Activated naive CD8-positive, alpha-beta T cell (primary cell): ENCODE data around the gene COX7C.
"Not testable (repeated sequence)": the region's sequence is repeated elsewhere in the genome, so short reads cannot be mapped to it uniquely, and the experiment has no call there.

Source experiments
- H3K27ac Mint-ChIP-seq: one replicate; pipeline ENCODE4 v1.8.0; 2021; ENCODE audit warnings: mixed read lengths
- H3K27me3 Mint-ChIP-seq: one replicate; pipeline ENCODE4 v1.8.0; 2021; ENCODE audit warnings: mixed read lengths
- H3K36me3 Mint-ChIP-seq: one replicate; pipeline ENCODE4 v1.8.0; 2021; ENCODE audit warnings: mixed read lengths
- H3K4me1 Mint-ChIP-seq: one replicate; pipeline ENCODE4 v1.8.0; 2021; ENCODE audit warnings: low read depth, mixed read lengths
- H3K4me3 Mint-ChIP-seq: one replicate; pipeline ENCODE4 v1.8.0; 2021; ENCODE audit warnings: mild to moderate bottlenecking, mixed read lengths
- H3K9me3 Mint-ChIP-seq: one replicate; pipeline ENCODE4 v1.8.0; 2021; ENCODE audit warnings: low read depth, mixed read lengths

Gene COX7C, protein sequence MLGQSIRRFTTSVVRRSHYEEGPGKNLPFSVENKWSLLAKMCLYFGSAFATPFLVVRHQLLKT

DNA sequence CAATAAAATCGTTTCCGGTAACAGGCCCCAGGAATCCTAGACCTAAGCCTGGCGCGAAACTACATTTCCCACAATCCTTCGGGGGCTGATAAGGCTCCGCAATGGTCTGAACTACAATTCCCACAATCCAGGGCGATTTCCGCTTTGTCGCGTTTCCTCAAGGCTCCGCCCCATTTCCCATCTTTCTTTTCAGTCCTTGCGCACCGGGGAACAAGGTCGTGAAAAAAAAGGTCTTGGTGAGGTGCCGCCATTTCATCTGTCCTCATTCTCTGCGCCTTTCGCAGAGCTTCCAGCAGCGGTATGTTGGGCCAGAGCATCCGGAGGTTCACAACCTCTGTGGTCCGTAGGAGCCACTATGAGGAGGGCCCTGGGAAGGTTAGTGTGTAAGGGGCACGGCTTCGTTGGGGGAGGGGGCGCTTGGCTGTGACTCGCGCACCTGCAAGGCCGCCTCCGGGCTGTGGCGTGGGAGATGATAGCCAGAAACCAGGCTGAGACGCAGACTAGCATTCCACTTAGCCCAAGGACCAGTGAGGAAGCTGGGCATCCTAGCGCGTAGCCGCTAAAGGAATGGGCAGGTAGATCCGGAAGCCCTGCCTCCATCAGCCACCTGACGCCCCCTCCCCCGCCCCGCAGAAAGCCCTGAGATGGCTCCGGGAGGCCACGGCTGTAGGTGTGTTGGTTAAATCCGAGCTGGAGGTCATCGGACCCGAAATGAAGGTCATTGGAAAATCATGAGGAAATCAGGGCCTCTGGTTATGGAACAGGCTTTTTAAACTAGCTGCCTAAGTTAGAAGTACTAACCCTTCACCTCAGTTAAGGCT is at the start of gene COX7C:
COX7C (plus strand) TSS at position 186 of the 821 bp plus-strand sequence; CDS start at position 301, 115 bp downstream.
- Mint-ChIP-seq H3K4me1 (peaks cover 28% of the 10 kb centered on the region), H3K27me3 (peaks cover 4% of the 10 kb centered on the region), H3K4me3 (peak within 1 kb of the TSS; percentile 100), H3K36me3 (peaks cover 16% of the 10 kb centered on the region), H3K27ac (peak within 1 kb of the TSS; percentile 100), H3K9me3 (no peaks in the 10 kb centered on the region)

DNA sequence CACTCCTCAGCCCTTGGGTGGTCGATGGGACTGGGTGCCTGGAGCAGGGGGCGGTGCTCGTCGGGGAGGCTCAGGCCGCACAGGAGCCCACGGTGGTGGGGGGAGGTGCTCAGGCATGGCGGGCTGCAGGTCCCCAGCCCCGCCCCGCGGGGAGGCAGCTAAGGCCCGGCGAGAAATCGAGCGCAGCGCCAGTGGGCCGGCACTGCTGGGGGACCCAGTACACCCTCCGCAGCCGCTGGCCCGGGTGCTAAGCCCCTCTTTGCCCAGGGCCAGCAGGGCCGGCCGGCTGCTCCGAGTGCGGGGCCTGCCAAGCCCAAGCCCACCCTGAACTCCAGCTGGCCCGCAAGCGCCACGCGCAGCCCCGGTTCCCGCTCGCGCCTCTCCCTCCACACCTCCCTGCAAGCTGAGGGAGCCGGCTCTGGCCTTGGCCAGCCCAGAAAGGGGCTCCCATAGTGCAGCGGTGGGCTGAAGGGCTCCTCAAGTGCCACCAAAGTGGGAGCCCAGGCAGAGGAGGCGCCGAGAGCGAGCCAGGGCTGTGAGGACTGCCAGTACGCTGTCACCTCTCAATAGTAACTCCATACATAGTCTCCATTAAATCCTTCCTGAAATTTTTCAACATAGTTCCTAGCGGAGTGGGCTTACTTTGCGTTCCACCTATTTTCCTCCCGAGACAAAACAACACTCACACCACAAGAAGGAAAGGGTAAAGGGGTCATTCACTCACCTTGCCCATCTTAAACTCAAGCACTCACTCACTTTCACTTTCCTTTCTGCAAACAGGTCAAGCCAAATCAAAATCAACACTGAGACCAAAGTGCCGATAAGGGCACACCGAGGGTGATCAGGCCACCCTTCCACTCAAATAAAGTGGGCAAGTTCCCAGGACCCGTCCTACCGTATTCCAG is 48.0 kb upstream of the COX7C start:
- H3K36me3 Mint-ChIP-seq, H3K9me3 Mint-ChIP-seq, H3K4me1 Mint-ChIP-seq, H3K4me3 Mint-ChIP-seq, H3K27me3 Mint-ChIP-seq, H3K27ac Mint-ChIP-seq: not testable (repeated sequence)

DNA sequence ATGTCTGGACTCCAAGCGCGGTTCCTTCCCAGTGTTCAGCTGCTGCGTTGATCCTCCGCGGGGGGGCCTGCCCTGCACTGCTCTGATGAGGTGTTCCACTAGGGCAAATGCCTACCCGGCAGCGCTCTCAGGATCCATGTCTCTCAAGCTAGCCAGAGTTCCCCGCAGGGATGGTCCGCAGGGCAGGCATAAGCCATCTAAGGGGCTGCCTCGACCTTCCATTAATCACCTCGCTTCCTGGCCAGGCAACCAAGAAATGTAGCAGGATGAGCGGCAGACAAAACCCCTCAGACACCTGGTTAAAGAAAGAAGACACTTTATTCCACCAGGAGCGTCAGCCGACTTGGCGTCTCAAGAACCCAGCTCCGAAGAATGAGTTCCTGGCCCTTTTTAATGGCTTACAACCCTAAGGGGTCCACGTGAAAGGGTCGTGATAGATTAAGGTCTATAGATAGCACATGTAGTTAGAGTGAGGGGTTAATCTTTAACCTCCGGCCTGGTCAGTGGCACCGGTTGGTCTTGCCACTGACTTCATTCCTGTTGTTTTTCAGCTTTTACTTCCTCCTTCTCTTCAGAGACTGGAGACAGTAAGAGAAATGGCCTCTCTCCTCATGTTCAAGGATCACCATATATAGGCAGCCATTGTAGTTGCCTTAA is 47.2 kb upstream of the COX7C start:
- Mint-ChIP-seq H3K27me3 (peaks cover 4% of the 10 kb centered on the region), H3K4me3 (no peak overlapping the region), H3K9me3 (no peaks in the 10 kb centered on the region), H3K27ac (no peak overlapping the region), H3K36me3 (no peaks in the 10 kb centered on the region), H3K4me1 (no peaks in the 10 kb centered on the region)

DNA sequence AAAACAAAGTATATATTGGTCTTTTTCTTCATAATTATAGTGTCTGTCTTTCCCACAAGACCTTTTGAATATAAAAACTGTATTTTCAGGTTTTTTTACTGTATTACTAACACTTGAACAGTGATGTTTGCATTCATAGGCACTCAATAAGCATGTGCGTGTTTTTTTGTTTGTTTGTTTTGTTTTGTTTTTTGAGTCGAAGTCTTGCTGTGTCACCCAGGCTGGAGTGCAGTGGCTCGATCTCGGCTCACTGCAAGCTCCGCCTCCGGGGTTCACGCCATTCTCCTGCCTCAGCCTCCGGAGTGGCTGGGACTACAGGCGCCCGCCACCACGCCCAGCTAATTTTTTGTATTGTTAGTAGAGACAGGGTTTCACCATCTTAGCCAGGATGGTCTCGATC is 46.6 kb upstream of the COX7C start:
- H3K4me1 Mint-ChIP-seq, H3K9me3 Mint-ChIP-seq, H3K27ac Mint-ChIP-seq, H3K4me3 Mint-ChIP-seq, H3K36me3 Mint-ChIP-seq, H3K27me3 Mint-ChIP-seq: not testable (repeated sequence)

DNA sequence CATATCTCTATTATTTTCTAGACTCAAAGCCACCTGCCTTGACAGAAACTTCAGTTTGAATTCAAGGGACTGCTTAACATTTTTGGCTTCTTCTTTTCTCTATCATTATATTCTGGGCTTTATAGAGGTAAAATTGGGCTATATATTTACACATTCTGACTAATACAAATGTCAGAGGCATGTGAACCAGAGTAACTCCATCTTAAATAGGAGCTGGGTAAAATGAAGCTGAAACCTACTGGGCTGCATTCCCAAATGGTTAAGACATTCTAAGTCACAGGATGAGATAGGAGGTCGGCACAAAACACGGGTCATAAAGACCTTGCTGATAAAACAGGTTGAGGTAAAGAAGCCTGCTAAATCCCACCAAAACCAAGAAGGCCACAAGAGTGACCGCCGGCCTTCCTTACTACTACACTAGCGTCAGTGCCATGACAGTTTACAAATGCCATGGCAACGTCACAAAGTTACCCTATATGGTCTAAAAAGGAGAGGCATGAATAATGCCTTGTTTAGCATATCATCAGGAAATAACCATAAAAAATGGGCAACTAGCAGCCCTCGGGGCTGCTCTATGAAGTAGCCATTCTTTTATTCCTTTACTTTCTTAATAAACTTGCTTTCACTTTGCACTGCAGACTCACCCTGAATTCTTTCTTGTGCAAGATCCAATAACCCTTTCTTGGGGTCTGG is 44.8 kb upstream of the COX7C start:
- no peaks in the 10 kb centered on the region for H3K4me1 Mint-ChIP-seq
- H3K27ac Mint-ChIP-seq, result no peak overlapping the region
- H3K27me3 Mint-ChIP-seq, result peaks cover 4% of the 10 kb centered on the region
- no peaks in the 10 kb centered on the region for H3K36me3 Mint-ChIP-seq
- no peaks in the 10 kb centered on the region for H3K9me3 Mint-ChIP-seq
- no peak overlapping the region for H3K4me3 Mint-ChIP-seq

DNA sequence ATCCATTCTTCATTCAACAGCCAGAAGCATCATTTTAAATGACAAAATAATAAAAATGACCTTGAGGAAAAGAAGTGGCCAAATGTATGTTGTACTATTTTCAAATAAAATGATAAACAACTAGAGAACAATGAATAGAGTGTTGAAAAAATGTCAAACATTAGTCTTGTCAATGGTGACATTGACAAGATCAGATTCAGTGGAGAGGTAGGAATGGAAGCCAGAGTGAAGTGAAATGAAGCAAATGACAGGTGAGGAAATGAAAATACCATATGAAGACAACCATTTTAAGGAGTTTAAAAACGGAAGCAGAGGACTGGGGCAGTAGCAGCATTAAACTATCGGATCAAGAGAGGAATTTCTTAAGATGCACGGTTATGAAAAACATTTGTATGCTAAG is 38.2 kb upstream of the COX7C start:
- Mint-ChIP-seq H3K27ac (no peak overlapping the region), H3K4me3 (no peak overlapping the region), H3K36me3 (no peaks in the 10 kb centered on the region), H3K4me1 (no peaks in the 10 kb centered on the region), H3K27me3 (peaks cover 9% of the 10 kb centered on the region), H3K9me3 (peaks cover 4% of the 10 kb centered on the region)

DNA sequence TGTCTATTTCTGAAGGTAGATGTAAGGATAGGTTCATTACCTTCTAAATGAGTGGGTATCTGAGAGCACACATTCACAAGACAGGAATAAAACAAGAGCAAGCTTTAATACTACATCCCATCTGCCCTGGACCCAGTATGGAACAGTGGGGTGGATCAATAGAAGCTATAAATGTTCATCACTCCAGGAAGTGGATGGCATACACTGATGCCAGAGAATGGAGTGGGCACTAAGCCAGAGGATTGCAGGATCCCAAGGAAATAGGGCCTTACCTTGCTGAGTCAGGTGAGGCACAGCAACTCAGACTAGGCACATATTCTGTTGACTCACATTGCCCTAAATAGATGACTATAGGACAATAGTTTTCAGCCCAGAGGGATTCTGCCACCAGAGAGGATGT is 21.3 kb upstream of the COX7C start:
- no peaks in the 10 kb centered on the region for H3K9me3 Mint-ChIP-seq
- H3K4me3 Mint-ChIP-seq, result no peak overlapping the region
- no peaks in the 10 kb centered on the region for H3K36me3 Mint-ChIP-seq
- no peaks in the 10 kb centered on the region for H3K4me1 Mint-ChIP-seq
- H3K27ac Mint-ChIP-seq, result no peak overlapping the region
- peaks cover 9% of the 10 kb centered on the region for H3K27me3 Mint-ChIP-seq

DNA sequence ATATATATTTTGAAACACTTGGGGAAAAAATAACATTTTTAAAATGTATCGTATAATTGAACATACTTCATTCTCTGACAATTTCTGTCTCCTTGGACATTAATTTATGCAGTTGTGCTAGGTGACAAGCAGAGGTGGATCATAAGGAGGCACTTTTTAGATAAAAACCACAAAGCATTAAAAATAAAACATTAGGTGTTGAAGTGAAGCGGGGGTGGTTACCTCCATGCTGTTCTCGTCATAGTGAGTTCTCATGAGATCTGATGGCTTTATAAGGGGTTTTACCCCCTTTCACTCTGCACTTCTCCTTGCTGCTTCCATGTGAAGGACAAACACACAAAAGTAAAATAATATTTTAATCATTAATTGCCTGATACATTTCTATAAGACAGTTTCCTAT is 11.9 kb upstream of the COX7C start:
- Mint-ChIP-seq H3K27me3 (peaks cover 12% of the 10 kb centered on the region), H3K27ac (no peak overlapping the region), H3K36me3 (no peaks in the 10 kb centered on the region), H3K4me3 (no peak overlapping the region), H3K4me1 (no peaks in the 10 kb centered on the region), H3K9me3 (no peaks in the 10 kb centered on the region)

DNA sequence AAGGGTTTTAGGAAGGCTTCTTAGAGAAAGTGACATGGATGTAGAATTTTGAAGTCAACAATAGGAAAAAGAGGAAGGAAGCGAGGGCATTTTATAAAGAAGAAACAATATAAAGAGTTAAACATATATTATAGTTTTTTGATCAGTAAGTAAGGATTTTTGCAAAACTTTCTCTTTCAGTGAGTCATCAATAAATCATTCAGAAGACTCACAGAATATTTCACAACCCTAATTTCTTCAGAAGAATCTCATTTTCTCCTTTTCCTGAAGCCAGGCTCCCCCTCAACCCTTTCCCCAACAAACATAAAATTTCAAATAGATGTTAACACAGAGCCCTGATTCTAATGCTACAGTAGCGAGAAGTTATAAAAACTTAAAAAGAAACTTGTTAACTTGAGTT is 4.3 kb upstream of the COX7C start:
- Mint-ChIP-seq H3K4me3 (no peak overlapping the region), H3K9me3 (no peaks in the 10 kb centered on the region), H3K4me1 (peaks cover 8% of the 10 kb centered on the region), H3K36me3 (peaks cover 6% of the 10 kb centered on the region), H3K27me3 (peaks cover 9% of the 10 kb centered on the region), H3K27ac (no peak overlapping the region)

DNA sequence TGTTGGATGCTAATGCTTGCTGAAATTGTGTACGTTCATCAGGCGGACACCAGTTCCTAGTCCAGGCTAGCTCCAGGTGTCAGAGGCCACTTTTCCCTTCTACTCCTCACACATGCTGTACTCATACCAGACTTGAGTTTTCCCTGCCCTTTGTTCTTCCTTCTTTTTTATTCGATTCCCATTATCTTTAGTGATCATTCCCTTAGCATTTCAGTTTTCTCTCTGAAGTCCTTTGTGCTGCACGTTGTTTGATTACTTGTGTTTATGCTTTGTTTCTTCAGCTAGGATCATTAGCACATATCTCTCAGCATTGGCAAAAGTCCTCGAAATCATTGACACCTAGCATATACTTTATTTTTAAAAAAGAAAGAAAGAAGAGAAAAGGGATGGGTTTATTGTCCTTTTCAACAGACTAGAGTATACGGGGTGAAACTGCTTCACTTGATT is 409 bp upstream of the COX7C start:
- H3K27ac Mint-ChIP-seq, result peak overlapping the region; percentile 100
- peaks cover 16% of the 10 kb centered on the region for H3K36me3 Mint-ChIP-seq
- H3K4me1 Mint-ChIP-seq, result peaks cover 28% of the 10 kb centered on the region
- peak overlapping the region; percentile 100 for H3K4me3 Mint-ChIP-seq
- no peaks in the 10 kb centered on the region for H3K9me3 Mint-ChIP-seq
- peaks cover 7% of the 10 kb centered on the region for H3K27me3 Mint-ChIP-seq

DNA sequence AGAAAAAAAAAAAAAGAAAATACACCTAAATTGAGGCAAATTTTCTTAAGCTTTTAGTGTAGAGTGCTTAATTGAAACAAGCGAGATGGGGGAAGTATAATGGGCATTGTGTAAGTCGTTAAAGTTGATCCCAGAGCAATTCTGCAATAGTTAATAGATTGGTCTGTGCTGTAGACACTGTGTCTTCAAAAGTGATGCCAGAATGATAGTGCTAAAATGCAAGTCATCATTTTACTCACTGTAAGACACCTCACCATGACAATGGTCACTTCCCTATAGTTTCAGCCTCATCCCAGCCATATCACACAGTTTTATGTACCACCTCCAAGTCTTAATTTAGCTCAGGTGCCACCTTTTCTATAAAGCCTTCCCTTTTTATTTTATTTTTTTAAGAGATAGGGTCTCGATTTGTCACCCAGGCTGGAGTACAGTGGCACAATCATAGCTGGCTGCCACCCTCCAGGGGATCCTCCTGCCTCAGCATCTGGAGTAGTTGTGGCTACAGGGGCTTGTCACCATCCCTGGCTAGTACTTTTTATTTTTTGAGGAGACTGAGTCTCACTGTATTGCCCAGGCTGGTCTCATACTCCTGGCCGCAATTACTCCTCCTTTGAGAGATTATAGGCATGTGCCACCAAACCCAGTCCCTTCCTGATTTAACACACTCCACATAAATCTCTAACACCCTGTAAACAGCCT is 6.2 kb downstream of the COX7C start:
- Mint-ChIP-seq H3K36me3 (peaks cover 10% of the 10 kb centered on the region), H3K27ac (no peak overlapping the region), H3K27me3 (peaks cover under 1% of the 10 kb centered on the region), H3K4me3 (no peak overlapping the region), H3K4me1 (peaks cover 19% of the 10 kb centered on the region), H3K9me3 (no peaks in the 10 kb centered on the region)

DNA sequence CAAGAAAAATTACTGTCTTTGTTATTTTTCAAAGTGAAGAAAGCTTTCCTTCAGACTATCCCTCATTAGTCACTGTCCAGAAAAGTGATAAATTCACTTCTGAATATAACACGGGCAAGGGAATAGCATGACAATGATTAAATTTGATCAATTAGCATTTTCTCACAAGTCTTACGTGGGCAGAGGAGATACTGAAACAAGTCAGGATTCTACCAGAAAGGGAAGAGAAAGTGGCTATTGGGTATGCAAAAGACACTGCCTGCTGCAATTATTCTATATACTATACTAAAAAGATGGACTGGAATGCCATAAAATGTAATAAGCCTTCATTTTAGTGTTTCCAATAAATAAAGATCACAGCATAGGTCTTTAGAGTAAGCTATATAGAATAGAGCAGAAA is 7.4 kb downstream of the COX7C start:
- no peak overlapping the region for H3K4me3 Mint-ChIP-seq
- peaks cover 1% of the 10 kb centered on the region for H3K27me3 Mint-ChIP-seq
- no peaks in the 10 kb centered on the region for H3K9me3 Mint-ChIP-seq
- peaks cover 5% of the 10 kb centered on the region for H3K36me3 Mint-ChIP-seq
- no peak overlapping the region for H3K27ac Mint-ChIP-seq
- peaks cover 7% of the 10 kb centered on the region for H3K4me1 Mint-ChIP-seq

DNA sequence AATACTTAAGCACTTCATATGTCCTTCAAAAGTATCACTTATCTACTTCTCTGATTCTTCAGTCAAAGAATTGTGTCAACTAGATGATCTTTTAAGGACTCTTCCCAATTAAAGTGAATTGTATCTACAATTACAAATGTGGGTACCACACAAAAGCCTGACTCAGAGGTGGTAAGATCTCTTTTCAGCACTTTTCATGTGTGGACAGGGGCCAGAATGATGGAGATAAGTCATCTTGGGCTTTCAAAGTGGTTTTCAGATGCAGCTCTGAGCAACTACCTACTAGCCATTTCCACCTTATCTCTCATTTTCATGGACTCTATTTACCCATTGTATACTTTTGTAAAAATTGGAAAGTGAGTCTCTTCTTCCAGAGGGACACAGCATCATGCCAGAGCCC is 8.4 kb downstream of the COX7C start:
- peaks cover 4% of the 10 kb centered on the region for H3K27me3 Mint-ChIP-seq
- no peak overlapping the region for H3K27ac Mint-ChIP-seq
- no peaks in the 10 kb centered on the region for H3K9me3 Mint-ChIP-seq
- H3K36me3 Mint-ChIP-seq, result no peaks in the 10 kb centered on the region
- H3K4me1 Mint-ChIP-seq, result no peaks in the 10 kb centered on the region
- no peak overlapping the region for H3K4me3 Mint-ChIP-seq

DNA sequence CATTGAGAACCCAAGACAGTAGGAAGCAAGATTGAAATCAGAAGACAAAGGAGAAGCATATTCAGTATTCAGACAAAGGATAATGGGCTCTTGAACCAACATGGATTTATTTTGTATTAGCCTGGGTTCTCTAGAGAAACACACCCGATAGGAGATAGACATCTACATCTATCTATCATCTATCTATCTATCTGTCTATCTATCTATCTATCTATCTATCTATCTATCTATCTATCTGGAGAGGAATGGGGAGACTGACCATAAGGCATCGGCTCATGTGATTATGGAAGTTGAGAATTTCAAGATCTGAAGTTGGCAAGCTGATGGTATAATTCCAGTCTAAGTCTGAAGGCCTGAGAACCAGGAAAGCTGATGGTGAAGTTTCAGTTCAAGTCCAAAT is 13.4 kb downstream of the COX7C start:
- Mint-ChIP-seq H3K9me3 (no peaks in the 10 kb centered on the region), H3K27me3 (peaks cover 11% of the 10 kb centered on the region), H3K36me3 (peaks cover 2% of the 10 kb centered on the region), H3K4me3 (no peak overlapping the region), H3K27ac (no peak overlapping the region), H3K4me1 (no peaks in the 10 kb centered on the region)
